ENCODE data around the gene EPHB2. TPM values are rescaled to one million over a fixed set of nuclear protein-coding genes. Genes with fewer than 3 reads are reported as not detected.

Gene EPHB2
- total and polyA plus RNA-seq, 2 of the 13 experiments (the other 11 are each of a cell fraction or from before 2014, with no cell fraction given), result 0.03 to 0.11 TPM

DNA sequence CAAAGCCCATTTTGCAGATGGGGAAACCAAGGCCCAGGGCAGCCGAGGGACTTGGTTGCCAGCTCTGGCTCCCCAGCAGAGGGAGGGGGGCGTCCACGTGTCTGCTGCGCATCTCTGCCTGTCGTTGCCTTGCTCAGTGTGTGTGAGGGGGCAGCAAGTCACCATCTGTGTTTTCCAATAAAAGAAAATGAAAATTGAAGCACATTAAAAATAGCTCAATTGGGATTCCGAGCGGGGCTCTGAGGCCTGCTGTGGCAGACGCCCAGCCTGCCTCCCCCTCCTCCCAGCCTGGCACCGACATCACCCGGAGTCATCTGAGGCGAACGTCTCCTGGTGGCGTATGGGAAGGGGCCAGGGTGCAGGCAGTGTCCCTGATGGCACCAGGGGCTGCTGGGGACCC lies 51.2 kb downstream of the EPHB2 start:
- Histone ChIP-seq H3K36me3 (replicated peaks in 1 of 2; ENCODE audit: control insufficient read depth in 1 of 2, insufficient read depth in 2 of 2, low read length in 2 of 2) (no peaks in the 10 kb centered on the region), H3K4me1 (ENCODE audit: insufficient read depth, low read length) (no peaks in the 10 kb centered on the region), H3K27ac (ENCODE audit: extremely low read length, insufficient read depth, low read length) (no peak overlapping the region), H3K4me3 (replicated peaks in 1 of 3; ENCODE audit: insufficient read depth in 1 of 3, low read depth in 2 of 3, low read length in 3 of 3) (no peak overlapping the region), H3K27me3 (ENCODE audit: control insufficient read depth in 1 of 2, insufficient read depth in 2 of 2, low read length in 2 of 2) (no peaks in the 10 kb centered on the region), H3K4me2 (ENCODE audit: low read depth, low read length) (no peak overlapping the region), H3K9me3 (ENCODE audit: low read length) (no peaks in the 10 kb centered on the region), H4K20me1 (ENCODE audit: insufficient read depth, low read length) (no peaks in the 10 kb centered on the region), H2AFZ (ENCODE audit: low read length) (no peak overlapping the region), H3K79me2 (ENCODE audit: insufficient read depth, low read length) (no peaks in the 10 kb centered on the region), H3K9ac (ENCODE audit: insufficient read depth, low read depth, low read length) (no peak overlapping the region)
- no peak for ATAC-seq
- in situ Hi-C loops (cut with HindIII; ENCODE audit: extremely low pct_ligation_motif_present, low pct_unique_long_range_greater_than_20kb), result no loop called here
- no peak for FAIRE-seq
- ChIA-PET POLR2A (no interaction called here), CTCF (ENCODE audit: low intra/inter-chr PET ratio, low total read pairs) (no interaction called here)
- intact Hi-C loops (cut with micrococcal nuclease; ENCODE audit: unreplicated experiment), result no loop called here
- BruUV-seq (replicated peaks), result no TSS peak
- 27% methylated on average over 10 of the region's 13 CpGs for WGBS (ENCODE audit: low lambda C conversion rate)
- DNase-seq (ENCODE audit: low spot score), result no peak
- TF ChIP-seq ZNF263 (CRISPR knock-in tag; IDR thresholded peaks at IDR 0.05) (no peak), CREM (IDR thresholded peaks at IDR 0.05) (no peak), CREM (CRISPR knock-in tag; IDR thresholded peaks at IDR 0.05) (no peak)
- TF ChIP-seq, protein P1, sequence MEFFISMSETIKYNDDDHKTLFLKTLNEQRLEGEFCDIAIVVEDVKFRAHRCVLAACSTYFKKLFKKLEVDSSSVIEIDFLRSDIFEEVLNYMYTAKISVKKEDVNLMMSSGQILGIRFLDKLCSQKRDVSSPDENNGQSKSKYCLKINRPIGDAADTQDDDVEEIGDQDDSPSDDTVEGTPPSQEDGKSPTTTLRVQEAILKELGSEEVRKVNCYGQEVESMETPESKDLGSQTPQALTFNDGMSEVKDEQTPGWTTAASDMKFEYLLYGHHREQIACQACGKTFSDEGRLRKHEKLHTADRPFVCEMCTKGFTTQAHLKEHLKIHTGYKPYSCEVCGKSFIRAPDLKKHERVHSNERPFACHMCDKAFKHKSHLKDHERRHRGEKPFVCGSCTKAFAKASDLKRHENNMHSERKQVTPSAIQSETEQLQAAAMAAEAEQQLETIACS (CRISPR knock-in tag; IDR thresholded peaks at IDR 0.05), result no peak
- TF ChIP-seq, protein P2, sequence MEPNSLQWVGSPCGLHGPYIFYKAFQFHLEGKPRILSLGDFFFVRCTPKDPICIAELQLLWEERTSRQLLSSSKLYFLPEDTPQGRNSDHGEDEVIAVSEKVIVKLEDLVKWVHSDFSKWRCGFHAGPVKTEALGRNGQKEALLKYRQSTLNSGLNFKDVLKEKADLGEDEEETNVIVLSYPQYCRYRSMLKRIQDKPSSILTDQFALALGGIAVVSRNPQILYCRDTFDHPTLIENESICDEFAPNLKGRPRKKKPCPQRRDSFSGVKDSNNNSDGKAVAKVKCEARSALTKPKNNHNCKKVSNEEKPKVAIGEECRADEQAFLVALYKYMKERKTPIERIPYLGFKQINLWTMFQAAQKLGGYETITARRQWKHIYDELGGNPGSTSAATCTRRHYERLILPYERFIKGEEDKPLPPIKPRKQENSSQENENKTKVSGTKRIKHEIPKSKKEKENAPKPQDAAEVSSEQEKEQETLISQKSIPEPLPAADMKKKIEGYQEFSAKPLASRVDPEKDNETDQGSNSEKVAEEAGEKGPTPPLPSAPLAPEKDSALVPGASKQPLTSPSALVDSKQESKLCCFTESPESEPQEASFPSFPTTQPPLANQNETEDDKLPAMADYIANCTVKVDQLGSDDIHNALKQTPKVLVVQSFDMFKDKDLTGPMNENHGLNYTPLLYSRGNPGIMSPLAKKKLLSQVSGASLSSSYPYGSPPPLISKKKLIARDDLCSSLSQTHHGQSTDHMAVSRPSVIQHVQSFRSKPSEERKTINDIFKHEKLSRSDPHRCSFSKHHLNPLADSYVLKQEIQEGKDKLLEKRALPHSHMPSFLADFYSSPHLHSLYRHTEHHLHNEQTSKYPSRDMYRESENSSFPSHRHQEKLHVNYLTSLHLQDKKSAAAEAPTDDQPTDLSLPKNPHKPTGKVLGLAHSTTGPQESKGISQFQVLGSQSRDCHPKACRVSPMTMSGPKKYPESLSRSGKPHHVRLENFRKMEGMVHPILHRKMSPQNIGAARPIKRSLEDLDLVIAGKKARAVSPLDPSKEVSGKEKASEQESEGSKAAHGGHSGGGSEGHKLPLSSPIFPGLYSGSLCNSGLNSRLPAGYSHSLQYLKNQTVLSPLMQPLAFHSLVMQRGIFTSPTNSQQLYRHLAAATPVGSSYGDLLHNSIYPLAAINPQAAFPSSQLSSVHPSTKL (CRISPR knock-in tag; IDR thresholded peaks at IDR 0.05), result no peak

Data from HepG2 (cell line).